HG03558 (cell line): ENCODE data around the gene RSPH4A.
"Not testable (repeated sequence)": the region's sequence is repeated elsewhere in the genome, so short reads cannot be mapped to it uniquely, and the experiment has no call there.

Source experiments
- ATAC-seq: cut with Tn5 transposase; IDR thresholded peaks from one replicate; pipeline ENCODE4 v1.9.1; 2021; ENCODE audit warnings: moderate number of reproducible peaks; ENCODE audit not compliant: unreplicated experiment; ENCODE audit errors: extremely low read depth

RSPH4A gene

DNA sequence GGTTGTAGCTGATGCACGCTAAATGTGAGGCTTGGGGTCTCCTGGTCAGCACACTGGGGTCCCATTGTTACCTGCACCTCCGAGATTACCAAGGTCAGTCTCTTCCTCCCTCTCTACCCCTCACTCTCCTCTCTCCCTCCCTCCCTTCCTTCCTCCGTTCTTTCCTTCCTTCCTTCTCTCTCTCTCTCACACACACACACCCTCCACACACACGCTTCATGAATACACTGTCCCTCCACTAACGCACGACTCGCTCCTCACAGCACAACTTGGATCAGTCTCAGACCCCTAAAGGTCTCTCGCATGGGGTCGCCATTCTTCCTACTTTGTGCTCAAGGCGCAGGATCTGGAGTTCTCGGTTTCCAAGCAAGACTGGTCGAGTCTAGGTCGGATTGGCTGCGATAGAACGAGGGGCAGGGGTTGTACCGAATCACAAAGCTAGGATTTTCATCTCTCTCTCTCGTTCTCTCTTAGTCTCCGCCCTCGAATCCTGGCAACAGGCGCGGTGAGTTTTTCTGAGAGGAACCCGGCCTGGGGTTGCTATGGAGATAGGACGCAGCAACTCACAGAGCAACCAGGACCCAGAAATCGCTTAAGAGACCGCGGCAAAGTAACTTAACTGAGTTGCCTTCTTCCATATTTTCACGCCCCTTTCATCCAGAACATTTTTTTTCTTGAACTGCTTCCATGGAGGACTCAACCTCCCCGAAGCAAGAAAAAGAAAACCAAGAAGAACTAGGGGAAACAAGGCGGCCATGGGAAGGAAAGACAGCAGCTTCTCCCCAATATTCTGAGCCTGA is at the start of gene RSPH4A:
Gene RSPH4A, plus strand, starts transcription at position 543 of the 800 bp plus-strand sequence. Its CDS starts 145 bp downstream, at position 688.
- peak; percentile 92 for ATAC-seq

DNA sequence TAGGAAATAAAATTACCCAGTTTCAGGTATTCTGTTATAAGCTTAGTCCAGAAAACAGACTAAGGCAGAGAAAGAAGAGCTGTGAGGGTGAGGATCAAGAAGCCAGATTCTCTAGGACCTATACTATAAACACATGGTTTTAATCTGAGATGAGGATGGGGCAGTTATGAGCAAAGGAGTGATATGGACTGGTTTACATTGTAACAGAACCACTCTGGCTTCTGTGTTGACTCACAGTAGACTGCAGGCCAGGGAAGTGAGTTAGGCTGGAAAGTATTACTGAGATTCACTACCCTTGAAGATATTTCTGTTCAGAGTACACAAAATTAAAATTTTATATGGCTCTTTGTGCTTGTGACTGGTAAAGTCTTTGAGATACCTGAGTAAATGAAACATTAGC is 48.2 kb upstream of the RSPH4A start:
- no peak for ATAC-seq

DNA sequence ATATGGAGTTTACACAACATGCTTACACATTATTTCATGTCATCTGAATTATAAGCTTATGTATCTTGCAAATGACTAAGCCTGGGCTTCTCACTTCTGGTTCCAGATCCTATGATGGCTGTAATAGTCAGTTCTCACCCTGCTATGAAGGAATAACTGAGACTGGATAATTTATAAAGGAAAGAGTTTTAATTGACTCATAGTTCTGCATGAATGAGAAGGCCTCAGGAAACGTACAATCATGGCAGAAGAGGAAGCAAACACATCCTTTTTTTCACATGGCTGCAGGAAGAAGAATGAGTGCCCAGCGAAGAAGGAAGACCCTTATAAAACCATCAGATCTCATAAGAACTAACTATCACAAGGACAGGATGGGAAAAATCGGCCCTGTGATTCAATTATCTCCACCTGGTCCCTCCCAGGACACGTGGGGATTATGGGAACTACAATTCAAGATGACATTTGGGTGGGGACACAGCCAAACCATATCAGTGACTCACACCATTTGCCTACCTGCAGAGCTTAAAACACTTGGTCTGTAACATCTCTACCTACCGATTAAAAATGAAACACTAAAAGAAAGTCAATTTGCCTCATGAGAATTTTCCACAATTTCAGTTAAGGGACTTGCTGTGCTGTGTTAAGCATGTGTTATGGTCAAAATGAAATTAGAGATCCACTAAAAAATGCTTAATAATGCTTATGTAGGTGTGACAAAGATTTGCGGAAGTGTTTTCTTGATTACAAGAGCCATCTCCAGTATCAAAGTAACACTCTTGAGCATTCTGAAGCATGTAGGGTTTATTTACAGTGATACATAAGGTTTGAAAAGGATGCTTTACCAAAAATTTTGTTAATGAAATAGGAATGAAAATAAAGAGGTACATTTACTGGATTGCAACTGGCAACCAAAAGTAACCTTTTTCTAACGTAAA is 47.2 kb upstream of the RSPH4A start:
- no peak for ATAC-seq

DNA sequence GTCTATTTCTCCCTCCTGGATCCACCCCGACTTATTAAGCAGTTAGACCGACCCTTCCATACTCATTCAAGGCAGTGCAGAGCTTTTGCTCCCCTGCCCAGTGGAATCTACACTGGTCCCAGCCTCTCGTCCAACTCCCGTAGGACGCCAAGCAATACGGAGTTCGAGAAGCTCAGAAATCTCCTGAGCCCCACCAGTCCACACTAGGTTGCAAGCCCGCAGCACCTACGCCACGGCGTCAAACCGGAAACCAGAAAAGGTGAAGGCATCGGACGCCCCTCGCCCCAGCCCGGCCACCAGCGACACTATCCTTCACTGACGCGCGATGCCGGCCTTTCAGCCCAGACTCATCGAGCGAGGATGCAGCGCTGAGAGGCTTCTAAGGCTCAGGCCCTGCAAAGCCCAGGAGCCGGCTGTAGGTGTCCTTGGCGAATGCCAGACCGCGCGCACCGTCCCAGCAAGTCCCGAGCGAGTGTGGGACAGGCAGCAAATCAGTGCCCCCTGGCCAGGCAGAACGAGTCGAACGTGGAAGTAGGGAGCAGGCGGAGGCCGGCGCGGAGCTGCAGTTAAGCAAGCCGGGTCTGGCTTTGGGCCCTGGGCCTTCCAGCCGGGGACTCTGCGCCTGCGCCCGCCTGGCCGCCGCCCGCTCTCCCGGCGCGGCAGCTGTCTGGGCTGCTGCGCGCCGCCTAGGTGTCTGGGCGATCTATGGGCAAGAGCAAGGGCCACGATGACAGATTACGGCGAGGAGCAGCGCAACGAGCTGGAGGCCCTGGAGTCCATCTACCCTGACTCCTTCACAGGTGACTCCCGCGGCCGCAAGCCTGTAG is 45.2 kb upstream of the RSPH4A start, which contains the start of gene RWDD1:
Gene RWDD1, plus strand, starts transcription at position 649 of the 827 bp plus-strand sequence. Its CDS starts 79 bp downstream, at position 728.
- ATAC-seq = peak; percentile 87

DNA sequence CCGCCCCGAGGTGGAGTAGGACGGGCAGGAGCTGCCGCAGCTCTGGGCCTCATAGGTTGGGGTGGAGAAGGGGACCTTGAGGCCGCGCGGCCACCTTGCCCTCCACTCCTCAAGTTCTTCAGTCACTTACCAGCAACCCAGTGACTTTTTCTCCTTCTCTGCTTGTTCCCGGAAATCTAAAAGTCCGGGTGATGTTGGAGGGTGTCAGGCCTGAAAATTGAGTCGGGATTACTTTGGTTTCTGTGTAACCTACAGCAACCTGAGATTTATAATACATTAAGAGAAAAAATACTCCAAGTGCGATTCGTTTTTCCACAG is 44.6 kb upstream of the RSPH4A start:
- no peak for ATAC-seq

DNA sequence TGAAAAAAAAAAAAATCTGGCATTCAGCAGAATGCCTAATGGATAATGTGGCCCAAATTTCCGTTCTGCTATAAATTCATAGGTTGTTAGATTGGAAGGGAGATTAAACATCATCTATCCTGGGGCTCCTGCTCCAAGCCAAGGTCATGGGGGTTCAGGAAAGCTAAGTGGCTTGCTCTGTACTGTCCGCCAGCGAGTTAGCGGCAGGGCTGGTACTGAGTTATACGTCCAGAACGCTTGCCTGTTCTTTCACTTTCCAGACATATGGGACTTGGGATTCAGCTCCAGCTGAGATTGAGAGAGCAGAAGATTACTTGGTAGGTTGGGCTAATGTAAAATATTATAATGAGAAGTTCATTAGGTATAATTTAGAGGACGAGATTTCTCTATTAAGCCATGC is 44.1 kb upstream of the RSPH4A start:
- ATAC-seq = no peak

DNA sequence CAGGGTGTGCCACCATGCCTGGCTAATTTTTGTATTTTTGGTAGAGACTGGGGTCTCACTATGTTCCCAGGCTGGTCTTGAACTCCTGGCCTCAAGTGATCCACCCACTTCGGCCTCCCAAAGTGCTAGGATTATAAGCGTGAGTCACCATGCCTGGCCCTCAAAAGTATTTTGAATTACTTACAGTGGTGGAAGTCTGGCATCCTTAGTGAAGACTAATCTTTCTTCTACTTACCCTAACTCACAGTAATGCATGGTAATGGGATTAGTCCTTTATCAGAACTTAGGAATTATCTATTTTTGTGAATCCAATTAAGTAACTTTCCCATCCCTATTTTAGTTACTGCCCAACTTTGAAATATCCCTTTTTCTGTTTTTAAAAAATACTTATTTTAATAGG is 41.1 kb upstream of the RSPH4A start:
- ATAC-seq = no peak

DNA sequence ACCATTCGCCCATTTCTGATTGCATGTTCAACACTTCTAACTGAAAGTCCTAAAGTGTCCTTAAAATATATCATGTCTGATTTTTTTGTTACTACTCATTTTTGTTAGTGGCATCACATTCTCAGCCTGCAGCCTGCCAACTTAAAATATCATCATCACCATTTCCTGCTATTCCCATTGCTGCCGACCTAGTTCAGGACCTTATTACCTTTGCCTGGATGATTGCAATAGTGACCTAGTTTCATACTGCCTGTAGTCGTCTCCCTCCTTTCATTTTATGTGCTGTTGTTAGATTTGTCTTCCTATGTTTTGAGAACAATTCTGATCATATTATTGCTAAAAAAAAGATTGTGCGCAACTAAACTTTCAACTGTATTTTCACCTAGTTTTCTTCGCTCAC is 38.8 kb upstream of the RSPH4A start:
- ATAC-seq = no peak

DNA sequence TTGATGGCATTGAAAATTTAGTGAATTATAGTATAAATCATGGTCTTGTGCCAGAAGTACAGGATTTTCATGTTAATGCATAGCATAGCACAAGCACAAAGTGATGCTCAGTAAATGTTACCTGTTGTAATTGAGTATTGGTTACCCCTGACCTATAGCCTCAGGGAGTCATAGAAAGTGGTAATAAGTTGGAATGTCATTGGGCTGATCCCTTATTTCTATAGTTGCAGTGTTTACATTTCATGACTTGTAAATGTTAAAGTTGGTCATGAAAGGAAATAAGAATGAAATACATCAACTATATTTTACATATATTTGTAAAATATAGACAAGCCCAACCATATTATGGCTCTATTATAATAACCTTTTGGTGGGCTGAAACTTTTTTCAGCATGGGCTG is 37.9 kb upstream of the RSPH4A start:
- ATAC-seq = no peak

DNA sequence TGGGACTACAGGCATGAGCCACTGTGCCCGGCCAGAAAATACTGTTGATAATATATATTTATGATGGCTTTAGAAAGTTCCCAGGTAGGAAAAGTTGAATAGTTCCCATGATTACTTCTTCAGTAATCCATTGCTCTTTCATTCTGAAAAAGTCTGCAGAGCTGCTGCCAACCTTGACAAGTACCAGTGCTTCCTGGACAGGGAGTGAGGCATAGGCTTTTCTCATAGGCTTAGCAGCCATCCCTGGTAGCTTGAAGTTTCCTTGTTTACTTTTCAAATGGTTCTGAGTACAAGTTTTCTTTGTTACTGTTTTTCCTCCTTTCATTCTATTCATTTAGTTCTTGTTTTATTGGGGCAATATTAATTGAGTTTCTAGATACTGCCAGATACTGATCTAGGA is 37.1 kb upstream of the RSPH4A start:
- ATAC-seq = no peak

DNA sequence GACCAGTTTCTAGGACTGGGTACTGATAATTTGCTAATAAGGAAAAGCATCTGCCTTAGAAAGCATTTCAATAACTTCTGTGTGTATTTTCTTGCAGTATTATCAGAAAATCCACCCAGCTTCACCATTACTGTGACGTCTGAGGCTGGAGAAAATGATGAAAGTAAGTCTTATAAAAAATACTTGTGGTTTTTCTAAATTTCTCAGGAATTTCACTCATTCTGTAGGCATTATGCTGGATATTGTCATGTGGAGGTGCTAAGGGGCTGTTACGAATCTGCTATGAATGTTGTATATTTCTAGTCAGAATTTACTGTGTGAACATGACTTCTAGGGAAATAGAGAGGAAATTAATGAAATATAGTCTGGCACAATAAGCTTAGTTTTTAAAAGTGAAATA is 36.1 kb upstream of the RSPH4A start:
- ATAC-seq = no peak

DNA sequence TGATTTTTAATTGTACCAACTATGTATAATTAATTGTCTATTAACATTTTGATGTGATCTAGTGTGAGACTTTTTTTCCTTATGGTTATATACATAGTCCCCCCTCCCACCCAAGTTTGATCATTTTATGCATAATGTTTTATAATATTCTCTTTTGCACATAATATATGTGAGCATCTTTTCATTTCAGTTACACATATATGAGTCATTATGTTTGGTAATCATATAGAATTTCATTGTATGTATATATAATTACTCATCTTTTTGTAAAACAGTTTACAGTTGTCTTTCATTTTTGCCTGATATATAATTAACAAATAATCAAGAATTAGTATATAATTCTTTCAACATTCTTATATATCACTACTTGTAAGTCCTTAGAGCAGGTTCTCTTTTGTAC is 30.0 kb upstream of the RSPH4A start:
- no peak for ATAC-seq

DNA sequence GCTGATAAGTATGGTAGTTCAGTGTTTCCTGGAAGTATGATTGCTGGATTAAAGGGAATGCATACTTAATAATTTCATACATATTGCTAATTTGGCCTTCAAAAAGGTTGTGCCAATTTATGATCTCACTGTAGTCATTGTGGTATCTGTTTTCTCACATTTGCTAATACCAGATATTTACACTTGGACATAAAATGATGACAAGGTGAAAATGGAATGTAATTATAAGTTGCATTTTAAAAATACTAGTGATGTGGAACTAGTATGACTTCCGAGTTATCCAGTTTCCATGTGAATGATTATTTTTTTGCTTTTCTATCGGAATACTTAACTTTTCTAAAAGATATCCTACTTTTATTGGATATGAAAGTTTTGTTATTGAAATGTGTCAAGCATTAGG is 29.5 kb upstream of the RSPH4A start:
- ATAC-seq = no peak

DNA sequence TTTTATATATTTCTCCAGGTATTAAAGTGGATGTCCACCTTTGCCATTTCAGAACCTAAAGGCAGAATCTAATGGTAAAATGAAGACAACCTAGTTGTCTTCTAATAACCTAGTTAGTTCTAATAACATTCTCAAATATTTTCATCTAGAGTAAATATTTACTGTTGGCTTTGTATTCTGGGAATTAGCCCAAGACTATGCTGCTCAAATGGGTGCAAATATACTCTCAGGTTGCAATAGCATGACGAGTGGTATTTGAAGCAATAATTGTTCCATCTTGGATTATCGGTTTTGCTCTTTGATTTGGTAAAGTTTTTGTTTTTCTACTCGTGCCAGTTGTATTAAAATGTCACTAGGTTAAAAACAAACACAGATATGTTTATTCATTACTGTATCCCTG is 21.0 kb upstream of the RSPH4A start:
- no peak for ATAC-seq

DNA sequence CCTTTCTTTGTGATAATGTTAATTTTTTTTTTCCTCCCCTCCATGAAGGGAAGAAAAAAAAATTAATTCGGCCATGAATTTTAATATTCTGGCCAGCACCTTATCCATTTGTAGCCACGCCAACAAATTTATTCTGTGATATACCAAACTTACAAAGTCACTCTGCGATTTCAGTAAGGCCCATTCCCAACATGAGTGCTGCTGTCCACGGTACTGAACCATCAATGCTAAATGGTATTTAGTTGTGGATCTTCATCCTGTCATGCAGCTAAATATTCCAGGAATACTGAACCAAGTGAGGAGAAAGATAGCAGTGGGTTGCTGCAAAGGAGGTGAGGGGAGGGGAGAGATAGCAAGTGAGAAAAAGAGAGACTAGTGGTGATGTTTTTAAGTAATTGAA is 19.5 kb upstream of the RSPH4A start:
- ATAC-seq = no peak

DNA sequence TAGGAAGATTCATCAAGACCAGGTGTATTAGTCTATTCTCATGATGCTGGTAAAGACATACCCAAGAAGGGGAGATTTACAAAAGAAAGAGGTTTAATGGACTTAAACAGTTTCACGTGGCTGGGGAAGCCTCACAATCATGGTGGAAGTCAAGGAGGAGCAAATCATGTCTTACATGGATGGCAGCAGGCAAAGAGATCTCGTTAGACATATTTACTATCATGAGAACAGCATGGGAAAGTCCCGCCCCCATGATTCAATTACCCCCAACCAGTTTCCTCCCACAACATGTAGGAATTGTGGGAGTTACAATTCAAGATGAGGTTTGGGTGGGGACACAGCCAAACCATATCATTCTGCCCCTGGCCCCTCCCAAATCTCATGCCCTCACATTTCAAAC is 12.4 kb upstream of the RSPH4A start:
- ATAC-seq = not testable (repeated sequence)

DNA sequence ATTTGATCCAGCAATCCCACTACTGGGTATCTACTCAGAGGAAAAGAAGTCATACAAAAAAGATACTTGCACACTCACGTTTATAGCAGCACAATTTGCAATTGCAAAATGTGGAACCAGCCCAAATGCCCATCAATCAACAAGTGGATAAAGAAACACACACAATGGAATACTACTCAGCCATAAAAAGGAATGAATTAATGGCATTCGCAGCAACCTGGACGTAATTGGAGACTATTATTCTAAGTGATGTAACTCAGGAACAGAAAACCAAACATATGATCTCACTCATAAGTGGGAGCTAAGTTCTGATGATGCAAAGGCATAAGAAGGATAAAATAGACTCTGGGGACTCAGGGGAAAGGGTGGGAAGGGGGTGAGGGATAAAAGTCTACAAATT is 11.4 kb upstream of the RSPH4A start:
- ATAC-seq = not testable (repeated sequence)

DNA sequence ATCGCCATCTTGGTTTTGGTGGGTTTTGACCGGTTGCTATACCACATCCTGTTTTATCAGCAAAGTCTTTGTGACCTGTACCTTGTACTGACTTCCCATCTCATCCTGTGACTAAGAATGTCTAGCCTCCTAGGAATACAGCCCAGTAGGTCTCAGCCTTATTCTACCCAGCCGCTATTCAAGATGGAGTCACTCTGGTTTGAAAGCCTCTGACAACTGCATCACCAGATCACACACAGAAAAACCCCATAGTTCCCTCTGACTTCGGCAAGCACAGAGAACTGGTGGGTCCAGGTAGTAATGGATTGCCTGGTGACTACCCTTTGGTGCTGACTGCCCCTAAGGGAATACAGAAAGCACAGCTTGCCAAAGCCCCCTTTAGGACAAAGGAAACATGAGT is 10.3 kb upstream of the RSPH4A start:
- ATAC-seq = no peak

DNA sequence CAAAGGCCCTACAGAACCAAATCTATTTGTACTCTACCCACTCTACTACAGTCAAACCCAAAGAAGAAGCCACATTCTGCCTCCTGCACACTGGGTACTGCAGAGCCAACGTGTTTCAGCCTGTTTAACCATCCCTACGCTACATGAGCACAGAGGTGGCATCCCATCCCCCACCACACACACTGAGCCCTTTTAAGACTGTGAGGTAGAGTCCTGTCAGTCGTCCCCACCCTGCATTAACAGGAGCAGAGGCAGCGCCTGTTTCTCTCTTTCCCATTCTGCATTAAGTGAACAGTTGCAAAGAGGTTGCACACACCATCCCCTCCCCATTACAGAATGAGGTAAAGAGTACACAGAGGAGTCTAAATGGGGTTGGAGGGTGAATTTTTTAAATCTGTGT is 5.2 kb upstream of the RSPH4A start:
- ATAC-seq = no peak

DNA sequence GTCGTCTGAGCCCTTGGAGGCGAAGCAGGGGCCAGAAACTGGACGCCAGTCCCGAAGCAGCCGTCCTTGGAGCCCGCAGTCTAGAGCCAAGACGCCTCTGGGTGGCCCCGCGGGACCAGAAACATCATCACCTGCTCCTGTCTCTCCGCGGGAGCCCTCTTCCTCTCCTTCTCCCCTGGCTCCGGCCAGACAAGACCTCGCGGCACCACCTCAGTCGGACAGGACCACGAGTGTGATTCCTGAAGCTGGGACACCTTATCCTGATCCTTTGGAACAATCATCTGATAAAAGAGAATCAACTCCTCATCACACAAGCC is 416 bp downstream of the RSPH4A start:
- ATAC-seq = no peak
